Pulmonary artery endothelial cell (primary cell): ENCODE measurements around the gene CFAP53. TPM values are rescaled to one million over a fixed set of nuclear protein-coding genes. Genes with fewer than 3 reads are reported as not detected.
"Not testable (repeated sequence)": the region's sequence is repeated elsewhere in the genome, so short reads cannot be mapped to it uniquely, and the experiment has no call there.

Source experiments
- DNase-seq: peaks from one replicate; pipeline ENCODE4 v3.0.0-alpha.2; 2011; ENCODE audit warnings: low read depth, low spot score
- total RNA-seq: library from RNA; depleted of rRNA; stranded (reverse); fragments of >200 nt; gene quantifications from 2 replicates; pipeline ENCODE4 v1.2.3, GENCODE V29; 2014

CFAP53 gene, protein sequence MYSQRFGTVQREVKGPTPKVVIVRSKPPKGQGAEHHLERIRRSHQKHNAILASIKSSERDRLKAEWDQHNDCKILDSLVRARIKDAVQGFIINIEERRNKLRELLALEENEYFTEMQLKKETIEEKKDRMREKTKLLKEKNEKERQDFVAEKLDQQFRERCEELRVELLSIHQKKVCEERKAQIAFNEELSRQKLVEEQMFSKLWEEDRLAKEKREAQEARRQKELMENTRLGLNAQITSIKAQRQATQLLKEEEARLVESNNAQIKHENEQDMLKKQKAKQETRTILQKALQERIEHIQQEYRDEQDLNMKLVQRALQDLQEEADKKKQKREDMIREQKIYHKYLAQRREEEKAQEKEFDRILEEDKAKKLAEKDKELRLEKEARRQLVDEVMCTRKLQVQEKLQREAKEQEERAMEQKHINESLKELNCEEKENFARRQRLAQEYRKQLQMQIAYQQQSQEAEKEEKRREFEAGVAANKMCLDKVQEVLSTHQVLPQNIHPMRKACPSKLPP
- 0.13 and 0.18 TPM in 2 replicates for total RNA-seq

DNA sequence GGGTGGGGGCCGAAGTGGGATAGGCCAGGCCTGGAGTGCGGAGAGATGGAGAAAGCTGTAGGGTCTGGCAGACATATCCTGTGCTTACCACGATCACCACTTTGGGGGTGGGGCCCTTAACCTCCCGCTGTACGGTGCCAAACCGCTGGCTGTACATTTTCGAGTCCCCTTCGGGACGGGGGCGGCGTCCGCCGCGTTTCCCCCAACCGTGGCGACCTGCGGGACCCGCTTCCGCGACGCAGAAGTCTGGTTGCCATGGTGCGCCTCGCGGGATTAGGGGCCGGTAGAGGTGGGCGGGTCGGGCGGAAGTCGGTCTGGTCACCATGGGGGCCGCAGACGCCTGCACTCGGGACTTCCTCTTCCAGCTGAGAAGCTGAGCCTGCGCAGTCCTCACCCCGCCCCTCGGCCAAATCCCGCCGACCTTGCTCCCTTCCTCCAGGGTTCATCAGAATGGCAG, at the start of gene CFAP53:
TSS of gene CFAP53 (minus strand) at position 248 of the 457 bp plus-strand sequence. CDS start at position 157, 91 bp downstream.
- DNase-seq: peak; percentile 54

DNA sequence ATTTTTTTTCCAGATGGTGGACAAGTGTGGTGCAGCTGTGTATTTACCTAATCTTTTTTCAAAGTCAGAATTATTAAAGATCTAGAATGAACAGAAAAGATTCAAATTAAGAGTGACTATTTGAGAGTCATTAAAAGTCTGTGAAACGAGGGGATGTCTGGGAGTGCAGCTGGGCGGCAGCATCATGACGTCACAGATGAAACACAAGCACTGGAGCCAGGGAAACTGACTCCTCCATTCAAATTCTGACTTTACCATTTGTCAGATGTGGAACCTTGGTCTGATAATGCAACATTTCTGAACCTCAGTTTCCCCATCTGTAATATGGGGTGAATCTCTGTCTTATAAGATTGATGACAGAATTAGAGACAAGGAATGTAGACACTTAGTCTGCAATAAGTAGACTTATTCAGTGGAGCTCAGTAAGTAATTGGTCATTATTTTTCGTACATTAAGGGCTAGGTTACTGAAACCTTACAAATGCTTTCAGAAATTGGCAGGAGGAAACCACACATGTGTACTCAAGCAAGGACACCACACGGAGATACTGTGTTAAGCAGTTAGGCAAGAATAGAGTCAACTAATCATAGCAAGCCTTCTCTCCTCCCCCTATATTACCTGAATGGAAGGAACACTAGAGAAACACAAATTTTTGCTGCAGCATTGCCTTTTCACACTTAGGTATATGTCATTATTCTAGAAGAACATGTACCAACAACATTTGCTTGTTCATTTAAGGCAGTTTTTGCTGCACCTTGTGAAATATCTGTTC, 49.0 kb upstream of the CFAP53 start:
- no peak for DNase-seq

DNA sequence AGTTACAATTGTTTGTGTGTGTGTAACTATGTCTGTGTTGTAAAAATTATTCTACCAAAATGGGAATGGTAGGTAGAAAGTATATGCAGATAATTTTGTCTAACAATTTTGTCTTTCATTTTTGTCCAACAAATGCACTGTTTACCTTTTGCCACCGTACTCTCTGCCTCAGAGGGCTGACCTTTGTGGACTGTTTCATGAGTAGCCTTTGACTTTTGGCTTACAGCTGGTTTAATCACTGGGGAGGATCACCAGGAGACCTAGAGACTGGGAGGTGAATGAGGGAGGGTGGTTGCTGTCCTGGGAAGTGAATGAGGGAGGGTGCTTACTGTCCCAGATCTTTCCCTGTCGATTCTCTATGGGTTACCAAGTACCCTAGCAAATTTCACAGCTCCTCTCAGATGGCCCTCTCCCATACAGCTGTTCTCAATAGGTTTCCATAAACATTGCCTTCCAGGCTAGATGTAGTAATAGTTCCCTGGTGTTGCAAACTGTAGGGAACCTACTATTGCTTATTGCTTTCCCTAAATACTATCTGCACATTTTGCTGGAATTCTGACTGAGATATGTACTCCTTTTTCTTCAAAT, 47.7 kb upstream of the CFAP53 start:
- DNase-seq: no peak

DNA sequence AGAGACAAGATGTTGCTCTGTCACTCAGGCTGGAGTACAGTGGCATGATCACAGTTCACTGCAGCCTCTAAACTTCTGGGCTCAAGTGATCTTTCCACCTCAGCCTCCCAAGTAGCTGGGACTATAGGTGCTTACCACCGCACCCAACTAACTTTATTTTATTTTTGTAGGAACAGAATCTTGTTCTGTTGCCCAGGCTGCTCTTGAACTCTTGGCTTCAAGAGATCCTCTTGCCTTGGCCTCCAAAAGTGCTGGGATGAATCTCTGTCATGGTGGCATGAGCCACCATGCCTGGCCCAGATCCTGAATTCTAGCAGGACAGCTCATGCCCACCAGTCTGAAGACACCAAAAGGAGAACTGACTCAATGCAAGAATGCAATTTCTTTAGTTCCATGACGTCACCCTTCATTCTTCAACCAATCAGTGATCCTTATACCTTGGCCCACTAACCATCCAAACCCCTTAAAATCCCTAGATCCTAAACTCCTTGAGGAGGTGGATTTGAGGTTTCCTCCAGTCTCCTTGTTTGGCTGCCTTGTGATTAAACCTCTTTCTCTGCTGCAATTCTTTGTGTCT, 46.8 kb upstream of the CFAP53 start:
- no peak for DNase-seq

DNA sequence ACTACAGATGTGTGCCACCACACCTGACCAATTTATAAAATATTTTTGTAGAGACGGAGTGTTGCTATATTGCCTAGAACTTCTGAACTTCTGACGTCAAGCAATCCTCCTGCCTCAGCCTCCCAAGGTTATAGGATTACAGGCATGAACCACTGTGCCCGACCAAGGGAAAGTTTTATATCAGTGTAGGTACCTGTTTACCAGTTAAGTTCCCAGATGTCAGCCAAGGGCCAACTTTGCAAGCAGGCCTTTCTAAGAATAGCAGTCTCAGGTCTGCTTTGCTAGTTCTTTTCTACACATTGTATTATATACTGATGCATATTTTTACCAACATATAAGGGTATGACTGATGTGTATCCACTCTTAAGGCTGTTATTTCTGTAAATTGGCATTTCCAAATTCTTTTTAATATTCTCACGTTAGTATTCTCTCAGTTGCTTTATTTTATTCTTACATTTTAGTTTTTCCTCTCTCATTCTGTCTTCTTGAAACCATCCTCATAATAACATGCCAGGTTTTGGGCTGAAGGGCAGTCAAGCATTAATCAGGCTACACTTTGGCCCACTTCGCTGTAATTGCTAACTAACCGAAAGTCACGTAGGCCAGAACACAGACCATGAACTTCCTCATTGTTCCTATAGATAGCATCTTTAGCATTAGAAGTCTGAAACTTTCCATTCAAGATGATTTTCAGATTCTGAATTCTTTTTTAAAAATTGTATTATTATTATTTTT, 46.2 kb upstream of the CFAP53 start:
- DNase-seq: no peak

DNA sequence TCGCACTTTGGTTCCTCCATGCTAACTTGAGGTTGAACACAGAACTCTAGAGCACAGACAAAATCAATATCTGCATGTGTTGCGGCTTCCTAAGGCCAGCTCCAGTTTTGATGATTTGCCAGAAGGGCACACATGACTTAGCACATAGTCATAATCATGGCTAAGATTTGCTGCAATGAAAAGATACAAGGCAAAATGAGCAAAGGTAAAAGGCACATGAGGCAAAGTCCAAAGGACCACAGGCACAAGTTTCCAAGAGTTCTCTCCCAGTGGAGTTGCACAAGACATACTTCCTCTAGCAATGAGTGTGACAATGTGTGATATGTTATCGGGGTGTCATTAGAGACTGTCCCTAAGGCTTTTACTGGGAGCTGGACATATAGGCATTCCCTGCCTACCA, 45.4 kb upstream of the CFAP53 start:
- DNase-seq: no peak

DNA sequence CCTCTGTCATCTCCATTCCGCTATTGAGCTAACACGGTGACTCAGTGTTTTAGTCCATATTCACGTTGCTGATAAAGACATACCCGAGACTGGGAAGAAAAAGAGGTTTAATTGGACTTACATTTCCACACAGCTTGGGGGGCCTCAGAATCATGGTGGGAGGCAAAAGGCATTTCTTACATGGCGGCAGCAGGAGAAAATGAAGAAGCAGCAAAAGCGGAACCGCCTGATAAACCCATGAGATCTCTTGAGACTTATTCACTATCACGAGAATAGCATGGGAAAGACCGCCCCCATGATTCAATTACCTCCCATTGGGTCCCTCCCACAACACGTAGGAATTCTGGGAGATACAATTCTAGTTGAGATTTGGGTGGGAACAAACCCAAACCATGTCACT, 43.8 kb upstream of the CFAP53 start:
- no peak for DNase-seq

DNA sequence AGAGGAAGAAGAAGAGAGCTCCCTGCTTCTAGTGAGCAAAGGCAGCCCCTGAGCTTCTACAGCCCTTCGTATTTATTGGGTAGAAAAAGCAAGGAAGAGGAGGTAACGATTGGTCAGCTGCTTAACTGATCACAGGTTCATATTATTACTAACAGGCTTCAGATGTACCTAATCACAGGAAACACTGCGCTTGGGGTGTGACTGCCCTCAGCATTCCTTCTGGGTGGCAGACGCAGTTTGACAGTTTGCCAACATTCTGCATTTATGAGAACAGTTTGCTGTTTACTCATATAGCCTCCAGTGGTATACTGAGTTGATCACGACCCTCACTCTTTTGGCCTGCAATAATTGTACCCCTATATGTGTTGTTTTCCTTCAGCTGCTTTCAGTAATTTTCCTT, 42.6 kb upstream of the CFAP53 start:
- DNase-seq: not testable (repeated sequence)

DNA sequence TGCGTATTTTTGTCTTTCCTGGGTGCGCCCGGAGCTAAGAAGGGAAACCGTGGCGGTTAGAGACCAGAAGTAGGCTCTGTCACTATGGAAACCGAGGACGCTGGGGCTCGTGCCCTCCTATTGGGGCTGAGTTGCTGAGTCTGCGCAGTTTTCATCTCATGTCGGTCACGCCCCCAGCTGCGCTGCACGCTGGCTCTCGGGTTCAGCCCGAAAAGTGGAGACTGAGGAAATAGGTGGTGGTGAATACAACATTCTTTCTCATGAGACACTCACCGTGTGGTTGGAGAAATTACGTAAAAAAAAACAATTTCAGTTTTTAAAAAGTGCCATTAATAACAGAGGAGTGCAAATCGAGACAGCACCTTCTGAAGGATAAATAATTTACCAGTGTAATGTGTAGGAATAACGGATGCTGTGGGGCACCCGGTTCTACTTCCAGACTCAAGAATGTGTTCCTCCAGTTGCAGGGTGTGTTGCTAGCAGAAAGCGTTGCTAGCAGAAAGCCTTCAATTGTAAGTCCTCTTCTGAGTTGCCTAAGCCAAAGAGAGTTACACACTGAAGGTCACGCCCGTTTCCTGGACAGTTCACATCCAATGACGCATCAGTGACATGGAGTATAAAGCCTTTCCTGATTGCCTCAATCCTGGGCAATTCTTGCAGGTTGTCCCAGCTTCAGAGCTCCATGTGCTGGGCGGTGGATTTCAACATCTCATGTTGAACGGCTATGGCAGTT, 41.6 kb upstream of the CFAP53 start:
- DNase-seq: peak; percentile 40

DNA sequence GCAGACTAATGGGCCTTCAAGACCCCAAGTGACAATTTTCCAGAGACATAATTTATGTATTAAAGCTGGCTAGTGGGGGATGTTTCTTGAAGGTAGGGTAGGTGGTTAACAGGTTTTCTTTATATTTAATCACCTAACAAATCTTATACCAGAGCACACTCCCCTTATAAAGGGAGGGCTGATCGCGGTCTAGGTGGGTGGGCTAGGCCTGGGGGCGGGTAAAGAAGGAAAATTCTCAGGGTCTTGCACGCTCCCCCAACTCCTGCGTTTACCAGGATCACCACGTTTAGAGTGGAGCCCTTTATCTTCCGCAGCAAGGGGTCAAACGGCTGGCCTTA, 41.1 kb upstream of the CFAP53 start:
- no peak for DNase-seq

DNA sequence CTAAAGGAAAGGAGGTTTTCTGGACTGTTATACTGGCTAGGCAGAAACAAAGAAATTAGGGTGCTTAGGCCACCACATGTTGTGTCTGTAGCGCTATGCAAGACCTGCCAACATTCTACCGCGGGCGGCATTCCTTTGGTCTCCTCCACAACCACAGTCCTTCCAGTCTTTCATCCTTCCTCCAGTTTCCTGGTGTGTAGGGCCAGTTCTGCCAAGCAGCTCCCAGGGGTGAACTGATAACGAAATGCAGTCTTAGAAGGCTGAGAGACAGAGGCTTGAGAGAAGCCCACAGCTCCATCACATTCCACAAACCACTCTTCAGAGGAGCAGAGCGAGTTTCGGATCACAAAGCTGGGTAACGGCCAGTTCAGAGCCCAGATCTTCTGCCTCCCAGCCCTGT, 40.6 kb upstream of the CFAP53 start:
- DNase-seq: no peak

DNA sequence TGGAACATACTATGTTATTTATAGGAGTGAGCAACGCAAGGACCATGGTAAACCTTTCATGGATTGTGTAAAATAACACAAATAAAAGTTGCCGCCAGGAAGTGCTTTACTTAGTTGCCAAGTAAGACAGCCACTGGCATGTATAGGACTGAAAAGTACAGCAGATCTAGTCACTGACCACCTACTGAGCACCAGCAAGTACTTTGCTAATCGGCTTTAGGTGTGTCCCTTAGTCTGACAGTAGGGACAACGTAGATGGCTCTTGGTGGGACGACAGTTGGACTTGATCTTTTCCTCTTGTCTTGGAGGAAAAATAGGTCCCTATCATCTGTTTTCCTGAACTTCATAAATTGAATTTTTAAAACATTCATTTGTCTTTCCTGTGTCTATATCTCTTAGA, 34.8 kb upstream of the CFAP53 start:
- no peak for DNase-seq

DNA sequence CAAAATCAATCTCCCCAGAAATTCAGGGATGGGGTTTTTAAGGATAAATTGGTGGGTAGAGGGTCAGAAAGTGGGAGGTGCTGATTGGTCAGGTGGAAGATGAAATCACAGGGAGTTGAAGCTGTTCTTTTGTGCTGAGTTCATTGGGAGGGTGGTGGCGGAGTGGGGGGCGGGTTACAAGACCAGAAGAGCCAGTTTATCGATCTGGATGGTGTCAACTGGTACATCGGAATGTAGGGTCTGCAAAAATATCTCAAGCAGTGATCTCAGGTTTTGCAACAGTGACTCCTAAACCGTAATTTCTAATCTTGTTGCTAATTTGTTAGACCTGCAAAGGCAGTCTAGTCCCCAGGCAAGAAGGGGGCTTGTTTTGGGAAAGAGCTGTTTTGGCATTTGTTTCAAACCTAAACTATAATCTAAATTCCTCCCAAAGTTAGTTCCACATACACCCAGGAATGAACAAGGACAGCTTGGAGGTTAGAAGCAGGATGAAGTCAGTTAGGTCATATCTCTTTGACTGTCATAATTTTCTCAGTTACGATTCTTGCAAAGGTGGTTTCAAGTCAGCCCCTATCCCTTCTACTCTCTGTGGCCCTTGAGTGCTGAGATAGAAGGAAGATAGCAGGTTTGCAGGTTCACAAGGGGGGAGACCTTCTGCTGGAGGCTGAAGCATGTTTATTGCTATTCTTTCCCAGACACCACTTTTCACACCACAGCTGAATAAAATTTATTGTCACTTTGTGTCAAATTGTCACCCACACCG, 33.5 kb upstream of the CFAP53 start:
- DNase-seq: no peak

DNA sequence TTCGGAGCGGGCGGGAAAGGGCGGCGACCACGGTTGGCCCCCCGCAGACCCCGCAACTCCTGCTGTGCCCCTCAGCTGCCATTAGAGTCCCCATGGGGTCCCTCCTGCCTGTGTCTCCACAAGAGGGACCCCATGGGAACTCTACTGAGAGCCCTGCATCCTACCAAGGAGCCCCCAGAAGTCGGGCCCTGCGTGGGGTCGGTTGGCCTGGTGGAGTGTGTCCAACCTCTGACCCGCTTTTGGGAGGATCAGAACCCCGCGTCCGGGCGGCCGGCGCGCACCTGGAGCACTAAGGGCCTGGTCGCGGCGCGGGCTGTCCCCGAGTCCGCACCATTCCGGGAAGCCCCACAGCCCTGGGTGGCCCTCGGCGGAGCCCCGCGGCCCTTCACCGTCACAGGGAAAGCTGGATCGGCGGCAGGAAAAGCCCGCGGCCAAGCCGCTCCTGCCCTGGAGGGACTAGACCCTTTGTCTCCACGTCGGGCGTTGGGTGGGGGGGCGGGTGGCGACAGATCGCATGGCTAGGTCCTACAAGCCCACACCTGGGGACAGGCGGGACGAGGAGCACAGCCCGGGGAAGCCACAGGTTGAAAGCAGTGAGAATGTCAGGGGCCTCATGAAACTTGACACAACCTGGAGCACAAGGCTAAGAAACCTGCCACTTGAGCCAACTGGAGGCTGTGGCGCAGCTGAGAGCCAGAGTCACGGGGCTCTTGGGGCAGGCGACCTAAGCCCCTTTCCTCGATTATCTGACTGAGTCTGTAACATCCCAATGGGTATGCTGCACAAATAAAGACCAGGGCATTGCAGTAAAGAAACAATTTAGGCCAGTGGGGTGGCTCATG, 32.4 kb upstream of the CFAP53 start:
- DNase-seq: no peak

DNA sequence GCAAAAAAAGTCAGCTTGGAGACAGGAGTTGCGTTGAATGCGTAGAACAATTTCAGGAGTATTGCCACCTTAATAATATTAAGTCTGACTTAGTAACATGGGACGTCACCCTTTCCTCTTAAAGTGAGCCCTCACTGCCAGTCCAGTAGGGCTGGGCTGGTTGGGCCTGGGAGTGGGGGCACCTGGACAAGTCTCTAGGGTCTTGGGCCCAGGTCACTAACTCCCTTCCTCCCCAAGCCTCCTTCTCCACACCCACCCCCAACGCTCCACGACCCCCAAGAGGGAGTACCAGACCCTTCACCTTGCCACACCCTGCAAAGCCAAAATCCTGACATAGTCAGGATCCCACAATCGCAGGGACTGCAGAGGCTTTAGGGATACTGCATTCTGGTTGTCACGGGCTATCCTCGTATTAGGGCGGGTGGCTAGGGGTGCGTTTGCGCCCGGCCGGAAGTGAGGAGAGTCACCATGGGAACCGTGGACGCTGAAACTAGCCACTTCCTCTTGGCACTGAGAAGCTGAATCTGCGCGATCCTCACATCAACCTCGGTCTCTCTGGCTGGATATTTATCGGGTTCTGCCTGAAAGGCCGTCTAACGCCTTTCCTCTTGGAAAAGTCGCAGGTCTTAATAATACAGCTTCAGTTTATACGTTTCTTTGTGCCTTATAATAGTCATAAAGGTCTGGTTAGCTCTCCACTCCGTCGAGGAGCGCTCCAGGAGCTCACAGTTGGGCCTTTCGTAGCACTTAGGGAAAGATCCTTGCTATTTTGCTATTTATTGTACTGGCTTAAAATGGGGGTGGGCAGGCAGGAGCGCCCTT, 31.5 kb upstream of the CFAP53 start:
- DNase-seq: no peak

DNA sequence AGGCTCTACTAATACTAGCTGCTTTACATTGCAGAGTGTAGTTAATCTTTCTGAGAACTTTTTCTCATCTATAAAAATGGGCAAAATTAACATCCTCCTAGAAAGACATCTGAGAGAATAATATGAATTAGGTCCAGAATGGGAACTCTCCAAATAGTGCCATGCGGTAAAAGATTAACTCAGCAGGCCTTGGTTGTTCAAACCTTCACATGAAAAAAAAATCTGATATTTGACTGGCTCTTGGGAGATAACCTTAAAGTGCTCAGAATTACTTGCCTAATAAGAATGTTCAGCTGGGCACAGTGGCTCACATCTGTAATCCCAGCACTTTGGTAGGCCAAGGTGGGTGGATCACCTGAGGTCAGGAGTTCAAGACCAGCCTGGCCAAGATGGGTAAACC, 26.7 kb upstream of the CFAP53 start:
- no peak for DNase-seq

DNA sequence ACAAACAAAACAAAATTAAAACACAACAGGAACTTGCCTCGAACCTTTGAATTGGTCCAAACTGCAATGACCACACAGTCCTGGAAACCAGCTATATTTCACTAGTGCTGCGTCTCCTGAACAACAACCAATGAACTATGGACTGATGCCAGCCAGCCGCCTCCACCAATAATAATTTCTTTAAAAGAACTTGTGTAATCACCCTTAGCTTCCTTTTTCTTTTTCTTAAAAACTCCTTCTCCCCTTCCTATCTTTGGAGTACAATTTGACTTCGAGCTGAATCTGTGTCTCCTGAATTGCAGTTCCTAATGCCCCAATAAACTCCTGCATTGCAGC, 22.8 kb upstream of the CFAP53 start:
- no peak for DNase-seq
